ENCODE data around the gene BCL6B.
"Not testable (repeated sequence)": the region's sequence is repeated elsewhere in the genome, so short reads cannot be mapped to it uniquely, and the experiment has no call there.

BCL6B gene, protein sequence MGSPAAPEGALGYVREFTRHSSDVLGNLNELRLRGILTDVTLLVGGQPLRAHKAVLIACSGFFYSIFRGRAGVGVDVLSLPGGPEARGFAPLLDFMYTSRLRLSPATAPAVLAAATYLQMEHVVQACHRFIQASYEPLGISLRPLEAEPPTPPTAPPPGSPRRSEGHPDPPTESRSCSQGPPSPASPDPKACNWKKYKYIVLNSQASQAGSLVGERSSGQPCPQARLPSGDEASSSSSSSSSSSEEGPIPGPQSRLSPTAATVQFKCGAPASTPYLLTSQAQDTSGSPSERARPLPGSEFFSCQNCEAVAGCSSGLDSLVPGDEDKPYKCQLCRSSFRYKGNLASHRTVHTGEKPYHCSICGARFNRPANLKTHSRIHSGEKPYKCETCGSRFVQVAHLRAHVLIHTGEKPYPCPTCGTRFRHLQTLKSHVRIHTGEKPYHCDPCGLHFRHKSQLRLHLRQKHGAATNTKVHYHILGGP

DNA sequence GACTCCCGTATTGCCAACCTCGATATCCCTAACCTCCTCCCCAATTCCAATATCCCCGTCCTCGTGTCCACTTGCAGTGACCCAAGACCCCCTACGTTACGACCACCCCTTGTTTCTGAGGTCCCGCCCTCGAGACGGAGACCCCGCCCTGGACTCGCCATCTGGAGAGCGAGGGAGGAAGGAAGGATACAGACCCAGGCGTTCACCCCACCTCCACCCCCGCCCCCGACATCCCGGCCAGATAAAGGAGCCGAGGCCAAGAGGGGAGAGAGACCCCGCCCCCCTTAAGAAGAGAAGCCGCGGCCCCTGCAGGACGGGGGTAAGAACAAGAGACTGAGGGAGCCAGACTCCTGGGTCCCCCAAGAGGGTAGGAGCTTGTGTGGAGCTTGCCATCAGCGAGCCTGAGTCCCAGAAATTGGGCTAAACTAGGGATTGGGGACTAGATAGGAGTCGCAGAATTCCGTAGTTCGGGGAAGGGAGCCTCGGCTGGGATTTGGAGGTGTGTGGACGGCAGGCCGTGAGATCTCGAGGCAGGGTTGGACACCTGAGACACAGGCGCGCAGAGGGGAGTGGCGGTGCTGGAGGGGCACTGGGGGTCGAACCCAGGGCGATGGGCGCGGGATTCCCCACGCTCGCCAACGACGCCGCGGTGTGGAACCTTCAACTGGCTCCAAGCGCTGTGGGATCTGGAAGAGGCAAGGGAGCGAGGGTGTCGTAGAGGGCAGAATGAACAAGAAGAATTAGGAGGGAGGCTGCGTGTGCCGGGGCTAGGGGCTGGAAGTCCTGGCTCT lies at the start of gene BCL6B:
BCL6B (plus strand) TSS at position 270 of the 791 bp plus-strand sequence. CDS start 622 bp downstream, outside the sequence.
- DNase-seq (ENCODE audit: low read depth in 2 of 2) = no peak

DNA sequence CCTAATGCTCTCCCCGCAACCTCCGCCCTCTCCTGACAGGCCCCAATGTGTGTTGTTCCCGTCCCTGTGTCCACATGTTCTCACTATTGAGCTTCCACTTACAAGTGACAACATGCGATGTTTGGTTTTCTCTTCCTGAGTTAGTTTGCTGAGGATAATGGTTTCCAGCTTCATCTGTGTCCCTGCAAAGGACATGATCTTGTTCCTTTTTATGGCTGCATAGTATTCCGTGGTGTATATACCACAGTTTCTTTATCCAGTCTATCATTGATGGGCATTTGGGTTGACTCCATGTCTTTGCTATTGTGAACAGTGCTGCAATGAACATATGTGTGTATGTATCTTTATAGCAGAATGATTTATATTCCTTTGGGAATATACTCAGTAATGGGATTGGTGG lies 43.4 kb upstream of the BCL6B start:
- not testable (repeated sequence) for DNase-seq (ENCODE audit: low read depth in 2 of 2)

DNA sequence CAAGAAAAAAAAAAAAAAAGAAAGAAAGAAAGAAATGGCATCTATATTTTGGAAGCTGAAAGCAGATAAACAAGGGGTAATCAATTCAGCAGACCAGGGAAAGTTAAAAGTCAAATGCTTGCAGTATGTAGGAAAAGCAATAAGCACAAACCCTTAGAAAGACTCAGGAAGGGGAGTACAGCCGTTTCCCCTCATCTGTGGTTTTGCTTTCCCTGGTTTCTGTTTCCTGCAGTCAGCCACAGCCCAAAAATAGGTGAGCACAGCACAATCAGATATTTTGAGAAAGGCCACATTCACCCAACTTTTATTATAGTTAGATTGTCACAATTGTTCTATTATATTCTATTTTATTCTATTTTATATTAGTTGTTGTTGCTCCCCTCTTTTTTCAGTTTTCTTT lies 41.4 kb upstream of the BCL6B start:
- DNase-seq (ENCODE audit: low read depth in 2 of 2) = no peak

DNA sequence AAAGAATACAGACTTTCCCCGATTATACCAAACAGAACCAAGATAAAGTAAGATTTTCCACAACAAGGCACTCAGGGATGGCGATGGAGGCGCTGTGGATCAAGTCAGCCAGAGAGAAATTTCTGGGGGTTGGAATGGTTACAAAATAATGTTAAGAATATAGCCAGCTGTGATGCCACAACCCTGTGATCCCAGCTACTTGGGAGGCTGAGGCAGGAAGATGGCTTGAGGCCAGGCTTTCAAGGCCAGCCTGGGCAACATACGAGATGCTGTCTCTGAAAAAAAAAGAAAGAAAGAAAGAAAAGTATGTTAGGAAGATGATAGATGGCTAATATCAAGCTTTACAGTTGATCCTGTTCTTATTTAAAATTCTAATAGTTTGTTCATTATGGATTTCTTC lies 37.6 kb upstream of the BCL6B start:
- no peak for DNase-seq (ENCODE audit: low read depth in 2 of 2)

DNA sequence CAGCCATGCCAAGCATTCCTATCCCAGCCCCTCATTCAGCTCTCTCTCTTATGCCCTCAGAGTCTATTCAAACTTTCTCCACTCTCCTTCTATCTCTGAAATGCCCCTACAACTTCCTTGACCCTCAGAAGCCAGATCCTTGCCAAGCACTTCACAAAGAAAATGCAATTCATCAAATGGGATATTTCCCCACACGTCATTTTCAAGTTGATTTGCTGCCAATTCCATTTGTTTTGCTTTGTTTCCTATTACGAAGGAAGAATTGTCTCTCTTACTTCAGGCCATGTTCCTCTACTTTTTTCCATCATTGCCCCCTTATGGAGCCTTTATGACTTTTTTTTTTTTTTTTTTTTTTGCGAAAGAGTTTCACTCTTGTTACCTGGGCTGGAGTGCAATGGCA lies 36.2 kb upstream of the BCL6B start:
- DNase-seq (ENCODE audit: low read depth in 2 of 2) = no peak

DNA sequence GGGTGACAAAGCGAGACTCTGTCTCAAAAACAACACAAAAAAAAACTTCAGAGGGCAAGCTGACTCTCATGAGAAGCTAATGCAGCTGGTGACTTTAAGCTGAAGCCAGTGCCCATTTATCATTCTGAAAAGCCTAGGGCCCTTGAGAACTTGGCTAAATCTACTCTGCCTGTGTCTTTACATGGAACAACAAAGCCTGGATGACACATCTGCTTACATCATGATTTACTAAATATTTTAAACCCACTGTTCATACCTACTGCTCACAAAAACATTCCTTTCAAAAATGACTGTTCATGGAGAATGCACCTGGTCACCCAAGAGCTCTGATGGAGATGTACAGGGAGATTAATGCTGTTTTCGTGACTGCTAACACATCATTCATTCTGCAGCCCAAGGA lies 33.1 kb upstream of the BCL6B start:
- DNase-seq (ENCODE audit: low read depth in 2 of 2) = no peak

DNA sequence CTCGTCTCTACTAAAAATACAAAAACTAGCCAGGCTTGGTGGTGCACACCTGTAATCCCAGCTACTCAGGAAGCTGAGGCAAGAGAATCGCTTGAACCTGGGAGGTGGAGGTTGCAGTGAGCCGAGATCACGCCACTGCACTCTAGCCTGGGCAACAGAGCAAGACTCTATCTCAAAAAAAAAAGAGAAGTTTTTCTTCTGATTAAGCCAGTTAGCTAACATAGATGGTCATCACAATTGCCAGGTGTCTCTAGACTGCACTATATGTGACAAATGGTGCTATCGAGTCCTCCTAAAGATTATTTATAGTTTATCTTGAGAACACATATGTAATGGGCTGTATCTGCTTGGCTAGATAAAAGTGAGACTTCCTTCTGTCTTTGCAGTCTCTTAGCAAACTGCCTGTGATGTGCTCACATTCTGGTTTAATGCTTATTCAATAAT lies 29.2 kb upstream of the BCL6B start:
- not testable (repeated sequence) for DNase-seq (ENCODE audit: low read depth in 2 of 2)

DNA sequence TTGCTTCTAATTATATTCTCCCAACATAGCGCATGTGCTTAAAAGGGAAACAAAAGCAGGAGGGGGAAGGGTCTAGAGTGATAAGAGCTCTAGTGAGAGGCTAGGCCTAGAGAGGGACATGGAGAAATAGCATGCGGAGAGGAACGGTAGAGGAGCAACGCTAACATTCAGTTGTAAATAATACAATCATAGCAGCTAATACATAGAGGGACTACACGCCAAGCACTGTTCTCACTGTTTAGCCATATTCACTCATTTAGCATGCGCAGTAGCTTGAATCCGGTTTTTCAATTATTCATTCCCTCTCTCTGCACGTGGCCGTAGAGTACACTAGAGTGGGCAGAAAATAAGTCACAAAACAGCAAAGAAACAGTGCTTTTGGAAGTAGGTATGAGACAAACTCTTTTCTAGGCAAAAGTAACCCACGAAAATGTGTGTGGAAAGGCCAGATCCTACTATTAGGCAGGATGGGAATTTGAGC lies 28.7 kb upstream of the BCL6B start:
- no peak for DNase-seq (ENCODE audit: low read depth in 2 of 2)

DNA sequence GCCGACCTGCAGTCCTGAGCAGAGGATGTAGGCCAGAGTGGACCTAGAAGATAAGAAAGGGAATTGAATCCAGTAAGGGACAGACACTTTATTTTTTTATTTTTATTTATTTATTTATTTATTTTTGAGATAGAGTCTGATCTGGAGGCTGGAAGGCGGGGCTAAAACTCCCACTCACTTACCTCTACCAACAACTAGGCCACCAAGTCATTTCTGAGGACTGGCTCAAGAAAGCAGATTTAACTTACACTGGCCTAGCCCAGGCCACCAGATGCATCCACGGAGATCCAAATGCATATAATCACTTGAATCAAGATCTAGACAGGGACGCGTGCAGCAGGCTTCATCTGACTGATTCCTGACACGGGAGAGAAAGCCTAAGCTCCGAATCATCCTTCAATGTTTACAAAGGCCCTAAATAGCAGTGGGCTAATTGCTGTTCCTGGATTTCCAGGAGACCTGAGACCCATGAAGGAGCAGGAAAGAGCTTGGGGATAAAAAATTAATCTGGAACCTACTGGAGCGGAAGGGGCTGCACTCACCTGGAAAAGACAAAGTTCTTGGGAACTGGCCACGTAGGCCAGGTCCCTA lies 28.1 kb upstream of the BCL6B start:
- no peak for DNase-seq (ENCODE audit: low read depth in 2 of 2)

DNA sequence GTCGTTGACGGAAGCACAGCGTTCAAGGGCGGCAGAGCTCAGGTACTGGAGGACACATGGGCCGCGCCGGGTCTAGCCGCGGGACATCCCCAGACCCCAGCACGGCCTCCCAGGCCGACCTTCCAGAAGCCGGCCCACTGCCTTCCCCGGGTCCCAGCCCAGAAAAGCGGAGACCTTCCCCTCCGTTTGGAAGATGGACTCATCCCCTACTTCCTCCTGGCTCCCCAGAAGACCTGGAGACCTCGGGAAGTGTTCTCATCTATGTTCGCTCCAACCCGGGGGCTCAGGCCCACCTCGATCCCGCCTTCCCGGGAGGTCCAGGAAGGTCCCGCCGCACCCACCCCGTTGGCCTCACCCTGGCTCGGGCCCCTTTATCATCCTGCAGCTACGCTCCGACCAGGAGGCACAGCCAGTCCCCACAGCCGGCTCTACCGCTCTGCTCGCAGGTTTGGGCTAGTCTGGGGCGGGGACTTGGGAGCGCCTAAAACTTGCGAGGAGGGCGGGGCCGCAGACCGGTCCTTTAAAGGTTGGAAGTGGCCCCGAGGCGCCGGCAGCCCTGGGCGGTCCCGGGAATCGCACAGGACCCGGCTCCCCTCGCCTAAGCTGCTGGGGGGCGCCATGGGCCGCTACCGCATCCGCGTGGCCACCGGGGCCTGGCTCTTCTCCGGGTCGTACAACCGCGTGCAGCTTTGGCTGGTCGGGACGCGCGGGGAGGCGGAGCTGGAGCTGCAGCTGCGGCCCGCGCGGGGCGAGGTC lies 27.2 kb upstream of the BCL6B start, which contains the start of gene ALOX12:
ALOX12 (plus strand) TSS at position 550 of the 756 bp plus-strand sequence; CDS start at position 619, 69 bp downstream.
- DNase-seq (ENCODE audit: low read depth in 2 of 2) = no peak

DNA sequence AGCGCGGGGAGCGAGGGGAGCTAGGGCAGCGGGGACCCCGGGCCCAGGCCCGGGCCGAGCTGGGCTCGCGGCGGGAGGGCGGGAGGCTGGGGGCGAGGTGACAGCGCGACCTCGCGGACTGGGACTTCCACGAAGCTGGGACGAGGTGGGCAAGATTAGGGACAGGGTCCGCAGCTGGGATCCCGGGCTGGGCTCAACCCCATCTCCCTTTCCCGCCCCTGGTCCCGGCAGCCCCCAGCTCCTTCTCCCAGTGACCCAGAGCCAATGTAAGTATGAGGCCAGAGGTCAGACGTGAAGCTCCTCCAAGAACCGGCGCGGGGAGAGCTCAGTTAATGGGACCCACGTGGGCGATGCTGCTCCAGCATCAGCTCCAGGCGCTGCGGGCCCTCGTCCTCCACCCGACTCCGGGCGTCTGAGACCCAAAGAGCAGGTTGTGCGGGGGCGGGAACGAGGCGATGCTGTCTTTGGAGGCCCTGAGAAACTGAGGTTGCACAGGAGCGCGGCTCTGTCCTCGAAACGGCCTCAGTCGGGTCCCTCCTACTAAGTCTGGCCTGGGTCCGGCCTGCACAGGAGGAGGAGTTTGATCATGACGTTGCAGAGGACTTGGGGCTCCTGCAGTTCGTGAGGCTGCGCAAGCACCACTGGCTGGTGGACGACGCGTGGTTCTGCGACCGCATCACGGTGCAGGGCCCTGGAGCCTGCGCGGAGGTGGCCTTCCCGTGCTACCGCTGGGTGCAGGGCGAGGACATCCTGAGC lies 26.4 kb upstream of the BCL6B start:
- DNase-seq (ENCODE audit: low read depth in 2 of 2) = no peak

DNA sequence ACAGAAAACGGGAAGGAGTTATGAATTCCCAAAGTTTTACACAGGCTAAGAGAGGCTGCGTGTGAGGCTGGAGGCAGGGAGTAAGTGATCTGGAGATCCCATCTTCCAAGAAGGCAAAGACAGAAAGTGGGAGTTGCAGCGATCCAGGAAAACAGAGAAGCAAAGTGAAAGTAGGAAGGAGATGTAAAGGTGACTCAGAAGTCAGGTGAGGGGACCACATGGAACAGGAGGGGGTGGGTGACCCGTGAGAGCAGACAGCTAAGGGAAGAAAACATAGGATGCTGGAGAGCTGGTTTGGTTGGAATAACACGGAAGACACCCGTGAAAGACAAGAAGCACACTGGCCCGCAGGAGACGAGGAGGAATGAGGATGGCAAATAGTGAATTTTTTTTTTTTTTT lies 25.7 kb upstream of the BCL6B start:
- DNase-seq (ENCODE audit: low read depth in 2 of 2) = no peak

DNA sequence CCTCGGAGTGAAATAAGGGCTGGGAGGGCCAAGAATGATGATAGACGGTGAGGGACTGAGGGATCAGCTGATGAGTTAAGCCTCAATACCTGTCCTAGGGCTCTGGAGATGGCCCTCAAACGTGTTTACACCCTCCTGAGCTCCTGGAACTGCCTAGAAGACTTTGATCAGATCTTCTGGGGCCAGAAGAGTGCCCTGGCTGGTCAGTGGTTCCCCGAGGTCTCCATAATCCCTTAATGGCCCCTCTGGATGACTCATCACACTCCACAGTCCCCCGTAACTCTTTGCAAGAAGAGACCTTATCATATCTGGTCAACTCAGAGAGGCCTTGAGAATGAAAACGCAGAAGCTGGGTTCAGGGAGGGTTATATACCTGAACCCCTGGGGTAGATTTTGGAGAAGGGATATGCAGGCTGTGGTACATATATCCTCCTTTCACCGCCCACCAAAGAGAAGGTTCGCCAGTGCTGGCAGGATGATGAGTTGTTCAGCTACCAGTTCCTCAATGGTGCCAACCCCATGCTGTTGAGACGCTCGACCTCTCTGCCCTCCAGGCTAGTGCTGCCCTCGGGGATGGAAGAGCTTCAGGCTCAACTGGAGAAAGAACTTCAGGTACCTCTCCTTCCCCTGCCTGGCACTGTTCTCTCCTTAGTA lies 23.9 kb upstream of the BCL6B start:
- no peak for DNase-seq (ENCODE audit: low read depth in 2 of 2)

DNA sequence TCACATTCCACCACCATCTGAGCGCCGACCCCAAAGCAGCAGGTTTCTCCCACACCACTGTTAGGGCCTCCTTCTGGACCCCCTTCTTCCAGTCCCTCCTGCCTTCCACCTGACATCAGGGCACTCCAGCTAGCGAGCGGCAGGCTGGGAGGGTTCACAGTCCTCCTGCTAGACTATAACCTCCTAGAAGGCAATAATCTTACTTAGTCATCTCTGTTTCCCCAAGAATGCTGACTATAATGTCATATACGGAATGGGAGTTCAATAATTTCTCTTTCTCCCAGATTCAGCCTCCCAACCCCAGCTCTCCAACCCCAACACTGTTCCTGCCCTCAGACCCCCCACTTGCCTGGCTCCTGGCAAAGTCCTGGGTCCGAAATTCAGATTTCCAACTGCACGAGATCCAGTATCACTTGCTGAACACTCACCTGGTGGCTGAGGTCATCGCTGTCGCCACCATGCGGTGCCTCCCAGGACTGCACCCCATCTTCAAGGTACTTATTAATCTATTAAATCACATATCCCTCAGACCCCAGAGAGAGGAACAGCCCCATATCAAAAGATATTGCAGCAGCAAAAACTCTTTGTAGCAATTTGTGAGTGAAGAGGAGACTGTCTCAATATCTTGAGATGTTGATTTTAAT lies 21.4 kb upstream of the BCL6B start:
- no peak for DNase-seq (ENCODE audit: low read depth in 2 of 2)

DNA sequence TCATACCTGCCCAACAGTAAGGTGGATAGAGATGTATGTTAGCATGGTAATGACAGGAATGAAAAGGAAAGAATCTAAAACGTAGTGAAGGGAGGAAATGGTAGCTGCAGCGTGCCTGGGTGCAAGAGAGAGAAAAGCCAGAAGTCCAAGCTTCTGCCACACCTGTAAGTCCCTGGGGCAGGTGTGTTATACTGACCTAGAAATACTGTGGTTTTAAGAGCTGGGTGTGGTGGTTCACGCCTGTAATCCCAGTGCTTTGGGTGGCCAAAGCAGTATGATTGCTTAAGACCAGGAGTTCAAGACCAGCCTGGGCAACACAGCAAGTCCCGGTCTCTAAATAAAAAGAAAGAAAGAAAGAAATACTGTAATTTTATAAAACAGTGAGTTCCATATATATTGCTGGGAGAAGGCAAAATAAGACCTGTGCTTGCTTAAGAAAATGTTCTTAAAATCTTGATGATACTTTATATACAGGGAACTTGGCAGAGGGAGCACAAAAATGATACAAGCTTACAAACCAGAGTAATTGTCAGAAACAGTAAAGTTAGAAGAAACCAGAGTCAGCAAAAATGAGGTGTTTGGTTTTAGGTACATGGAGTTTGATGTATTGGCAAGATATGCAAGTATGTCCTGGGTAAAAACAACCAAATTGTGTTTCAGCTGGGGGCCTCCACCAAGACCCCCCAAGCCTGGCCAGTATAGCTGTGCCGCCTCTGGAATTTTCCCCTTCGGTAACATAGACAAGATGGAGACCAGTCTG lies 20.4 kb upstream of the BCL6B start:
- no peak for DNase-seq (ENCODE audit: low read depth in 2 of 2)

DNA sequence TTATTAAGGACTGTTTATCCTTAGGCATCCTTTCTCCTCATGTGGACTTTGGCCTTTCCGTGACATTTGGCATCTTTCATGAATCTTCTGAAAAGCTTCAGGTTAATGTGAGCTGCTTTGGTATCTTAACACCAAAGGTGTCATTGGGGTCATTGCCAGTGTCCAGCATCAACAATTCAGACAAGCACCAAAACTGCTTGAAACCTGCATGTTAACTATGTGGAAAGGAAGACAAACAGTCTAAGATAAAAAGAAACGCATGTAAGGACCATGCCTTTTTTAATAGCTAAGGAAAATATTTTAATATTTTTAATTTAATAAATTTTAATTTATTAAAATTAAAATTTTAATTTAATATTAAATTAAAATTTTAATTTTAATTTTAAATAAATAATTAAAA lies 19.1 kb upstream of the BCL6B start:
- DNase-seq (ENCODE audit: low read depth in 2 of 2) = no peak

DNA sequence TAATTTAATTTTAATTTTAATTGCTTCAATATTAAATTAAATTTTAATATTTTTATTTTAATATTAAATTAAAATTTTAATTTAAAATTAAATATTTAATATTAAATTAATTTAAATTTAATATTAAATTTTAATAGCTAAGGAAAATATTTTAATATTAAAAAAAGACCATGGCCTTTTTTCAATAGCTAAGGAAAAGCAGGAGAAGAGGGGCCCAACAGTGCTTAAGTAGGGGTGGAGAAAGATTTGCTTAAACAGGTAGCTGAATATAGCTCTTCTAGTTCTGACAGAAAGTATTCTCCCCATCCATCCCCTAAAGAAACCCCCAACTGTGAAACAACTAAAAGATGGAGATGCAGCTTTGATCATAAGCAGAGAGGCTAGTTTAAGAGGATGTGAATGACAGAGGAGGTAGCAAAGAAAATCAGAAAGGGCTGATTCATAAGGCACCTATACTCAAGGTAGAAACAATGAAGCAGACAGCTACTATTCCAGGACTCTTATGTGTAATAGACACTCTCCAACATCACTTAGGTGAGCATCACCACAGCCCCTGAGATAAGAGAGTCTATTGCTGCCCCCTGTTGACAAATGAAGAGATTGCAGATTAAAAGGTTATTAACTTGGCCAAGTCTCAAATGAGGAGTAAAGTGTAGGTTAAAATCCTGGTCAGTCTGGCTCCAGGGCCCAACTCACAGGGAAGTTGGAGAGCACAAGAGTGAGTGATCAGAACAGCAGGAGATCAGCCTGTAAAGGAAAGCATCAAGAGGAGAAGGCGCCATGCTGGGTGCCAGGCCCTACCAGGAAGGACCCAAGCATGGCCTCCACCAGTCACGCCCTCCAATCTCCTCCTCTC lies 18.2 kb upstream of the BCL6B start:
- DNase-seq (ENCODE audit: low read depth in 2 of 2) = no peak

DNA sequence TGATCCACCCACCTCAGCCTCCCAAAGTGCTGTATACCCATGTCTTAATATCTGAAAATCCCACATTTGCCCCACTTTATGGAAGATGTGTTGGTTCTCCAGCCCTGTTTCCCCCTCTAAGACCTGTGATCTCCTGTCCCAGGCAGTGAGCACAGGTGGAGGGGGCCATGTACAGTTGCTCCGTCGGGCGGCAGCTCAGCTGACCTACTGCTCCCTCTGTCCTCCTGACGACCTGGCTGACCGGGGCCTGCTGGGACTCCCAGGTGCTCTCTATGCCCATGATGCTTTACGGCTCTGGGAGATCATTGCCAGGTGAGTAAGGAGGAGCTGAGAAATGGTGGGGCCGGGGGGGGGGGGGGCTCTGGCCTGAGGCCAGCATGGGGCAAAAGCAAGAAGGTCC lies 17.1 kb upstream of the BCL6B start:
- DNase-seq (ENCODE audit: low read depth in 2 of 2) = no peak
